OCI-LY1 (cell line): Measurements from ENCODE around the gene COX4I1.

Experiments
- CTCF ChIP-seq: fragments of 200-600 bp; sonication (generic), shearing (Covaris generic); IDR thresholded peaks from 2 replicates; pipeline ENCODE4 v1.5.1; 2017; ENCODE audit warnings: mild to moderate bottlenecking, antibody characterized with exemption, low read length, moderate library complexity, mixed read lengths
- EZH2 ChIP-seq: fragments of 200-600 bp; sonication (generic), shearing (Covaris generic); IDR thresholded peaks from 2 replicates; pipeline ENCODE4 v1.8.0; 2017; ENCODE audit warnings: borderline replicate concordance, mixed run types, mild to moderate bottlenecking, antibody characterized with exemption, low read length, moderate library complexity, mixed read lengths

DNA sequence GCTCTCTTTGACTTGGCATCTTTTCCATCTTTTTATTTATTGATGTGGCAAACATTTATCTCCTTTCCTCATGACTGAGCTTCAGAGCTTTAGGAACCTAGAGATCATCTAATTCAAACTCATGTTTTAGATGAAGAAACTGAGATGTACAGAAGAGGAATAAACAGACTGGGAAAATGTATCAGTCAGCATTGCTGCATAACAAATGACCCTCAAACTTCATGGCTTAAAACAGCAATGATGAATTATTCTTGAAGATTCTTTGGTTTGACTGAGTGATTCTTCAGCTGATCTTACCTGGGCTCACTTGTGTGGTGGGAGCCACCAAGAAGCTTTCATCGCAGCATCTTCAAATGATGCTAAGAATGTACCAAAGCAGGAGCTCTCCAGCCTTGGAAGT, 55.4 kb downstream of the COX4I1 start:
- TF ChIP-seq CTCF (no peak), EZH2 (no peak)
